Calu3 (cell line): ENCODE results near the gene CRTC2. TPM values are rescaled to one million over a fixed set of nuclear protein-coding genes. Genes with fewer than 3 reads are reported as not detected.
"Not testable (repeated sequence)": the region's sequence is repeated elsewhere in the genome, so short reads cannot be mapped to it uniquely, and the experiment has no call there.

Experiments used
- BruUV-seq: library from RNA; stranded (reverse); fragments of 400-500 nt; replicated peaks from 2 replicates; lab custom pipeline; 2021; lab: Mats Ljungman, UMichigan
- CTCF ChIA-PET: fragments of 300-600 bp; sonication (Branson Sonifier 250); formaldehyde crosslinking; loops from one replicate; lab custom pipeline; 2022; ENCODE audit warnings: antibody characterized with exemption; lab: Charles Lee
- DNase-seq: peaks from one replicate; pipeline ENCODE4 v3.0.0; 2022
- H3K27ac Mint-ChIP-seq: one replicate; pipeline ENCODE4 v1.8.0; 2022; ENCODE audit warnings: mixed read lengths; ENCODE audit not compliant: unreplicated experiment
- H3K27me3 Mint-ChIP-seq: one replicate; pipeline ENCODE4 v1.8.0; 2022; ENCODE audit warnings: mixed read lengths; ENCODE audit not compliant: unreplicated experiment
- H3K36me3 Mint-ChIP-seq: one replicate; pipeline ENCODE4 v1.8.0; 2022; ENCODE audit warnings: mild to moderate bottlenecking, moderate library complexity, mixed read lengths; ENCODE audit not compliant: insufficient read depth, unreplicated experiment
- H3K4me1 Mint-ChIP-seq: one replicate; pipeline ENCODE4 v1.8.0; 2022; ENCODE audit warnings: mild to moderate bottlenecking, low read depth, mixed read lengths; ENCODE audit not compliant: unreplicated experiment
- H3K4me3 Mint-ChIP-seq: one replicate; pipeline ENCODE4 v1.8.0; 2022; ENCODE audit warnings: mild to moderate bottlenecking, low read depth, moderate library complexity, mixed read lengths; ENCODE audit not compliant: unreplicated experiment
- H3K9me3 Mint-ChIP-seq: one replicate; pipeline ENCODE4 v1.8.0; 2022; ENCODE audit warnings: low read depth, mixed read lengths; ENCODE audit not compliant: unreplicated experiment
- intact Hi-C: fragments of 100-400 bp; cut with micrococcal nuclease; formaldehyde crosslinking; loops from one replicate; pipeline ENCODE4 v1.10.0; 2022; ENCODE audit not compliant: unreplicated experiment
- total RNA-seq: library from RNA; stranded (reverse); gene quantifications from 2 replicates; pipeline ENCODE4 v1.2.3, GENCODE V29; 2022
- TF ChIP-seq, protein P1 (sequence below): fragments of 200-600 bp; IDR thresholded peaks from one replicate; pipeline ENCODE4 v1.8.0; 2022; ENCODE audit warnings: antibody characterized with exemption; ENCODE audit not compliant: unreplicated experiment

CRTC2 gene
- total RNA-seq, 1 experiment from 2014 or later: 52.1 TPM

GRCh38 chr1:153921080-153921802, 37.2 kb downstream of the CRTC2 start:
- intact Hi-C loops: loop anchor here (2.0 to 5.0 kb wide), 2 partner anchors 66 to 99 kb away; partner anchors contain the start of gene RAB13
- CTCF ChIA-PET: interaction anchor here (0.7 to 2.3 kb wide), 5 partner anchors 25 to 1036 kb away, joined by 3 to 11 read pairs (median 3); partner anchors contain the start of genes DENND4B, RAB13 and RPS27
- DNase-seq: no peak
- Mint-ChIP-seq H3K27ac (peak overlapping the region; percentile 91), H3K9me3 (no peaks in the 10 kb centered on the region), H3K27me3 (no peaks in the 10 kb centered on the region), H3K4me1 (peaks cover 33% of the 10 kb centered on the region), H3K4me3 (peak overlapping the region; percentile 74), H3K36me3 (peaks cover 37% of the 10 kb centered on the region)
- no TSS peak for BruUV-seq
- TF ChIP-seq, protein P1, sequence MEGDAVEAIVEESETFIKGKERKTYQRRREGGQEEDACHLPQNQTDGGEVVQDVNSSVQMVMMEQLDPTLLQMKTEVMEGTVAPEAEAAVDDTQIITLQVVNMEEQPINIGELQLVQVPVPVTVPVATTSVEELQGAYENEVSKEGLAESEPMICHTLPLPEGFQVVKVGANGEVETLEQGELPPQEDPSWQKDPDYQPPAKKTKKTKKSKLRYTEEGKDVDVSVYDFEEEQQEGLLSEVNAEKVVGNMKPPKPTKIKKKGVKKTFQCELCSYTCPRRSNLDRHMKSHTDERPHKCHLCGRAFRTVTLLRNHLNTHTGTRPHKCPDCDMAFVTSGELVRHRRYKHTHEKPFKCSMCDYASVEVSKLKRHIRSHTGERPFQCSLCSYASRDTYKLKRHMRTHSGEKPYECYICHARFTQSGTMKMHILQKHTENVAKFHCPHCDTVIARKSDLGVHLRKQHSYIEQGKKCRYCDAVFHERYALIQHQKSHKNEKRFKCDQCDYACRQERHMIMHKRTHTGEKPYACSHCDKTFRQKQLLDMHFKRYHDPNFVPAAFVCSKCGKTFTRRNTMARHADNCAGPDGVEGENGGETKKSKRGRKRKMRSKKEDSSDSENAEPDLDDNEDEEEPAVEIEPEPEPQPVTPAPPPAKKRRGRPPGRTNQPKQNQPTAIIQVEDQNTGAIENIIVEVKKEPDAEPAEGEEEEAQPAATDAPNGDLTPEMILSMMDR: no peak

GRCh38 chr1:153919876-153920852, 38.2 kb downstream of the CRTC2 start:
- Mint-ChIP-seq H3K9me3 (no peaks in the 10 kb centered on the region), H3K36me3 (peaks cover 42% of the 10 kb centered on the region), H3K4me1 (peaks cover 33% of the 10 kb centered on the region), H3K27ac (no peak overlapping the region), H3K27me3 (no peaks in the 10 kb centered on the region), H3K4me3 (peak overlapping the region; percentile 74)
- BruUV-seq: no TSS peak
- CTCF ChIA-PET: no interaction called here
- DNase-seq: no peak
- TF ChIP-seq, protein P1: no peak
- intact Hi-C loops: loop anchor here (2.0 to 5.0 kb wide), 2 partner anchors 67 to 98 kb away; partner anchors contain the start of gene RAB13

GRCh38 chr1:153916297-153916696, 42.1 kb downstream of the CRTC2 start:
- Mint-ChIP-seq H3K36me3 (peaks cover 24% of the 10 kb centered on the region), H3K4me3 (no peak overlapping the region), H3K27ac (no peak overlapping the region), H3K9me3 (no peaks in the 10 kb centered on the region), H3K27me3 (no peaks in the 10 kb centered on the region), H3K4me1 (peaks cover 29% of the 10 kb centered on the region)
- DNase-seq: no peak
- intact Hi-C loops: no loop called here
- TF ChIP-seq, protein P1: no peak
- CTCF ChIA-PET: interaction anchor here (0.6 to 1.1 kb wide), 3 partner anchors 70 to 155 kb away, joined by 3 to 5 read pairs (median 3); no protein-coding TSS in a partner anchor
- BruUV-seq: no TSS peak

GRCh38 chr1:153912349-153912748, 46.1 kb downstream of the CRTC2 start:
- Mint-ChIP-seq H3K9me3 (no peaks in the 10 kb centered on the region), H3K4me3 (no peak overlapping the region), H3K27ac (no peak overlapping the region), H3K36me3 (peaks cover 21% of the 10 kb centered on the region), H3K4me1 (peaks cover 8% of the 10 kb centered on the region), H3K27me3 (no peaks in the 10 kb centered on the region)
- TF ChIP-seq, protein P1: no peak
- intact Hi-C loops: no loop called here
- CTCF ChIA-PET: no interaction called here
- BruUV-seq: no TSS peak
- DNase-seq: no peak

- H3K9me3 Mint-ChIP-seq, BruUV-seq, intact Hi-C loops, H3K27me3 Mint-ChIP-seq, H3K4me1 Mint-ChIP-seq, CTCF ChIA-PET, H3K4me3 Mint-ChIP-seq, H3K27ac Mint-ChIP-seq, DNase-seq: not testable (repeated sequence)
- H3K36me3 Mint-ChIP-seq: peaks cover 21% of the 10 kb centered on the region
These were observed 47.9 kb downstream of the CRTC2 start for GRCh38 chr1:153910560-153910959.
